Prostate gland (tissue), 2 donors: Measurements from ENCODE around the gene CD164. TPM values are rescaled to one million over a fixed set of nuclear protein-coding genes. Genes with fewer than 3 reads are reported as not detected.
A peak's percentile ranks its signal among the peaks of the same experiment; 100 is the strongest.

Source experiments
- DNase-seq: peaks from one replicate; pipeline ENCODE4 v3.0.0-alpha.2; 2019; ENCODE audit warnings: low spot score
- H3K27ac ChIP-seq, 2 donors: fragments of 200-600 bp; sonication (generic); 2 replicates each; pipeline ENCODE4 v1.5.1; 2017 to 2019
- H3K27me3 ChIP-seq: fragments of 200-600 bp; sonication (generic); replicated peaks from 2 replicates; pipeline ENCODE4 v1.5.1; 2019; ENCODE audit not compliant: insufficient read depth
- H3K36me3 ChIP-seq, 2 donors: fragments of 200-600 bp; sonication (generic); 1 replicate in 1 of 2; 2 replicates in 1 of 2; pipeline versions ENCODE4 v1.5.1 to v1.8.1; 2017 to 2019
- H3K4me1 ChIP-seq: fragments of 200-600 bp; sonication (generic); replicated peaks from 2 replicates; pipeline ENCODE4 v1.5.1; 2019
- H3K4me3 ChIP-seq, 2 donors: fragments of 200-600 bp; sonication (generic); 2 replicates each; pipeline ENCODE4 v1.5.1; 2017 to 2019
- H3K9me3 ChIP-seq: fragments of 200-600 bp; sonication (generic); 2 replicates; pipeline ENCODE4 v1.5.1; 2017
- POLR2A ChIP-seq: fragments of 450-650 bp; IDR thresholded peaks from one replicate; pipeline ENCODE4 v1.6.1; 2016; ENCODE audit warnings: antibody characterized with exemption, mild to moderate bottlenecking
- POLR2AphosphoS5 ChIP-seq: sonication (generic); formaldehyde crosslinking; IDR thresholded peaks from one replicate; pipeline ENCODE4 v1.6.1; 2017; ENCODE audit warnings: antibody characterized with exemption
- WGBS: methylation state at CpG from one replicate; pipeline ENCODE4 v1.1.5; 2018; 5-methylcytosine and 5-hydroxymethylcytosine counted together
- intact Hi-C: fragments of 100-400 bp; cut with DNase I; formaldehyde crosslinking; loops from one replicate; pipeline ENCODE4 v1.14.2; 2022
- total RNA-seq, 2 donors: library from RNA; depleted of rRNA; stranded (reverse); fragments of >200 nt; gene quantifications; one replicate each; pipeline ENCODE4 v1.1.0, GENCODE V29; 2016
- TF ChIP-seq, protein P1 (sequence below), 4 experiments: fragments of 200-600 bp in 2 of 4; fragments of 450-650 bp in 2 of 4; sonication (generic) in 2 of 4; IDR thresholded peaks; 1 replicate in 3 of 4; 2 replicates in 1 of 4; pipeline ENCODE4 v1.5.1; 2016 to 2019; ENCODE audit warnings: antibody characterized with exemption in 4 of 4, mild to moderate bottlenecking in 2 of 4, moderate library complexity in 2 of 4

CD164 gene
- total RNA-seq, 2 donors from 2014 or later = 202 to 230 TPM

DNA sequence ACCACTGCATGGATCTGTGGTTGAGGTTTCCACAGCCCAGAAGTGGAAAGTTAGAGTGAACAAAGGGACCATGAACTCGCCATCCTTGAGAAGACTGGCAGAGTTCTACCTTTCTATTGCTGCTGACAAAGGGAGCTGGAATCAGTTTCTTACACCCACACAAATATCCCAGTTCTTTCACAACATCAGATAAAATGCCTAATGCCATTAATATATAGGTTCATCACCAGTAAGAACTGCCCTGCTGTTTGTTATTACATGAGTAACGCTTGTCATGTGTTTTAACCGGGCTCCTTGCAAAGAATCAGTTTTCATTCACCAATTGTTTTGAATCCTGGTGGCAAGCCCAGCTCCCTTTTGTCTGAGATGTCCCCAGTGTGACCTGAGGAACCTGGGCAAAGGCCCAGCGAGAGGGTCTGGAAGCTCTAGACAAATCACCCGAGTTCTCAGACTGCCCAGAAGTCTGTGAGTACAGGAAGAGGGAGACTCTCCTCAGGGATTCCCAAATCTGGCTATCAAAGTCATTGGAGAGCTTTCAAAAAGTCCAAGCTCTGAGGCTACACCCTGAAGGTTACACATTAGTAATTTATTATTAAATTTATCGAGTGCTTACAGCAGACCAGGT, 7.5 kb upstream of the CD164 start:
- Histone ChIP-seq H3K9me3 (no peaks in the 10 kb centered on the region), H3K27me3 (no peaks in the 10 kb centered on the region), H3K27ac (no peak overlapping the region), H3K36me3 (no peaks in the 10 kb centered on the region), H3K4me3 (no peak overlapping the region), H3K4me1 (no peaks in the 10 kb centered on the region)
- 48% methylated on average over 6 of the region's 6 CpGs for WGBS
- DNase-seq = no peak
- intact Hi-C loops = no loop called here
- TF ChIP-seq POLR2A (no peak), POLR2AphosphoS5 (no peak)
- TF ChIP-seq, protein P1, sequence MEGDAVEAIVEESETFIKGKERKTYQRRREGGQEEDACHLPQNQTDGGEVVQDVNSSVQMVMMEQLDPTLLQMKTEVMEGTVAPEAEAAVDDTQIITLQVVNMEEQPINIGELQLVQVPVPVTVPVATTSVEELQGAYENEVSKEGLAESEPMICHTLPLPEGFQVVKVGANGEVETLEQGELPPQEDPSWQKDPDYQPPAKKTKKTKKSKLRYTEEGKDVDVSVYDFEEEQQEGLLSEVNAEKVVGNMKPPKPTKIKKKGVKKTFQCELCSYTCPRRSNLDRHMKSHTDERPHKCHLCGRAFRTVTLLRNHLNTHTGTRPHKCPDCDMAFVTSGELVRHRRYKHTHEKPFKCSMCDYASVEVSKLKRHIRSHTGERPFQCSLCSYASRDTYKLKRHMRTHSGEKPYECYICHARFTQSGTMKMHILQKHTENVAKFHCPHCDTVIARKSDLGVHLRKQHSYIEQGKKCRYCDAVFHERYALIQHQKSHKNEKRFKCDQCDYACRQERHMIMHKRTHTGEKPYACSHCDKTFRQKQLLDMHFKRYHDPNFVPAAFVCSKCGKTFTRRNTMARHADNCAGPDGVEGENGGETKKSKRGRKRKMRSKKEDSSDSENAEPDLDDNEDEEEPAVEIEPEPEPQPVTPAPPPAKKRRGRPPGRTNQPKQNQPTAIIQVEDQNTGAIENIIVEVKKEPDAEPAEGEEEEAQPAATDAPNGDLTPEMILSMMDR (IDR thresholded peaks at IDR 0.05) = no peak

DNA sequence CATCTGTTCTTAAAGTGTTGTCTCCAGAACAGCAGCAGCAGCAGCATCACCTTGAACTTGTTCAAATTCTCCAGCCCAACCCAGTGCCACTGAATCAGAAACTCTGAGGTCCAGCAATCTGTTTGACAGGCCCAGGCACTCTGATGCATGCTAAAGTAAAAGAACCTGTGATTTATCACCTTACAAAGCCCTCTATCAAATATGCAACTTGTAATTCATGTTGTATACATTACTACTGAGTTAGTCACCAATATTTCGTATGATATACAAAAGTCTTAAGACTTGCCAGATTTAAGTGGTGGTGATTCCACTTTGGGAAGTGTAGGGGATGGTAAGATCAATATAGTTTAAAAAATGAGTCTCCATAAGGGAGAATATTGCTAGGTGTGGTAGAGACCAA, 6.0 kb upstream of the CD164 start:
- DNase-seq = no peak
- WGBS = 85% methylated on average over 1 of the region's 1 CpG
- no peak overlapping the region for H3K27ac ChIP-seq
- TF ChIP-seq, protein P1 (IDR thresholded peaks at IDR 0.05) = no peak
- TF ChIP-seq POLR2AphosphoS5 = no peak
- no peak for TF ChIP-seq POLR2A
- no peaks in the 10 kb centered on the region for H3K9me3 ChIP-seq
- no peak overlapping the region for H3K4me3 ChIP-seq
- no peaks in the 10 kb centered on the region for H3K36me3 ChIP-seq
- intact Hi-C loops = no loop called here
- no peaks in the 10 kb centered on the region for H3K4me1 ChIP-seq
- no peaks in the 10 kb centered on the region for H3K27me3 ChIP-seq

DNA sequence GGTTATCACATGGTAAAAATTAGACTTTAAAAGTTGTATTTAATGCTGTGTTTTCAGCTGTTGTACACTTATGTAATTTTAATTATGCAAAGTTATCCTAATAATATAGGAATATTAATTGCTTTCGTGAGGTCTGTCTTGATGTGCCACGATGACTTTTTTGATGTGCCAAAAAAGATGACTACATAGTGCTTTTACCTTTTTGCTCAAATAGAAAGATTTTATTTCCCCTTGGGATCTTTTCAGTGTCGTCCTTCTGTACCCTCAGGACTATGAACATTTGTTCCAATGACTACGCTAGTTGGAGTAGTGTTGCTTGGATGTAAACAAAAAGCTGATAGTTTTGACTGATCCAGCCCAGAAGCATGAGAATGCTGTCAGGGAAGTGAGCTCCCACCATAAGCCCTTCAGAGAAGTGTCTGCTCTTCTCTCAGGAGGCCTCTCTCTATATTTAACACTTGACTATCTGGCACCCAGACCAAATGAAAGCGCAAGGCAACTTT, 1.2 kb upstream of the CD164 start:
- H3K27ac ChIP-seq = peak overlapping the region; percentile 98 to 99
- intact Hi-C loops = loop anchor here (1.0 to 5.0 kb wide), 6 partner anchors 57 to 381 kb away; partner anchors contain the start of genes CEP57L1, PPIL6, SESN1 and SMPD2

DNA sequence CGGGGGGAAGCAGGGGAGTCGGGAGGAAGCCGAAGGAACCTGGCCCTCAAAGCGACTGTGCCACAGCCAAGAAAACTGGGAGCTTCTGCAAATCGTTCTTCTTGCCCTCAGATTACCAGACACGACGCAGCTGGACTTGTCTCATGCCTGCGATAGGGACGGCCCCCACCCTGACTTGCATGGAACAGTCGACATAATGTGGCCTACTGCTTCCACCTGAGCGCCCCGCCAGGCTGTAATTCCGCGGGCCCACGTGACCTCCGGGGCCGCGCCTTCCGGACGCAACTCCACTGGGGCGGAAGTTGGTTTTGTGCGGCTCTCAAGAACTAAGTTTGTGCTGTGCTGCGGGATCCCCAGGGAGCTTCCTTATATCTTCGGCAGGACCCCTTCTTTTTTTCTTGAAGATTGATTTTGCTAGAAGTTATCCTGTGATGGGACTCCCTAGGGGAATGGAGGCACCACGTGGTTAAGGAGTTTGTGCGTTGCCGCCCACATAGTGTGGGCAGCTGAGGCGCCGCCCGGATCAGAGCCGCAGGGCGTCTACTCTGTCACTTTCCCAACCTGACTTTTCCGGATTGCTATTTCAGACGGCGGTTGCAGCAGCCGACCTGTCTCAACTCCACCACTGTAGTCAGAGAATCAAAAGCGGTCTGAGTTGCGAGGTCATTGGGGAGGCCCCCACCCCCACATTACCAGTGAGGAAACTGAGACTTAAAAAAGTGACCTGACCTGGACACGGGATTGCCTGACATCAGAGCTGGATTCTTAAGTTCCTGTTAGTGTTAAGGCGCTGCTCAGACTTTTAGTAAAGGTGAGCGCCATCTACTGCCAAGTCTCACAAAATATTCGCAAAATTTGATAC, 540 bp upstream of the CD164 start:
- DNase-seq = peak; percentile 94
- H3K4me1 ChIP-seq = peaks cover 3% of the 10 kb centered on the region
- H3K27ac ChIP-seq = peak overlapping the region; percentile 98 to 99
- no peaks in the 10 kb centered on the region for H3K36me3 ChIP-seq
- TF ChIP-seq POLR2AphosphoS5 (peak; percentile 65), POLR2A (peak; percentile 18)
- TF ChIP-seq, protein P1 (IDR thresholded peaks at IDR 0.05) = peak in 3 of 4 experiments; percentile 73 to 84 (median 75)
- under 1% methylated on average over 42 of the region's 42 CpGs for WGBS
- intact Hi-C loops = loop anchor here (1.0 to 5.0 kb wide), 6 partner anchors 58 to 381 kb away; partner anchors contain the start of genes CEP57L1, PPIL6, SESN1 and SMPD2
- H3K4me3 ChIP-seq = peak overlapping the region; percentile 98
- no peaks in the 10 kb centered on the region for H3K27me3 ChIP-seq
- H3K9me3 ChIP-seq = no peaks in the 10 kb centered on the region

More for the DNA sequence above, 1.2 kb upstream of the CD164 start:
- Histone ChIP-seq H3K4me3 (peak overlapping the region; percentile 98), H3K9me3 (no peaks in the 10 kb centered on the region), H3K36me3 (no peaks in the 10 kb centered on the region), H3K27me3 (no peaks in the 10 kb centered on the region), H3K4me1 (no peaks in the 10 kb centered on the region)
- DNase-seq = no peak
- WGBS = 8% methylated on average over 5 of the region's 5 CpGs
- TF ChIP-seq POLR2A (no peak), POLR2AphosphoS5 (no peak)
- TF ChIP-seq, protein P1 (IDR thresholded peaks at IDR 0.05) = no peak
